IMR-90 (cell line): ENCODE measurements around the gene AGFG1. TPM values are rescaled to one million over a fixed set of nuclear protein-coding genes. Genes with fewer than 3 reads are reported as not detected.

Source experiments
- ATAC-seq: fragments of 200-7000 bp; cut with Tn5 transposase; 2 replicates; pipeline ENCODE4 v1.9.1; 2020; ENCODE audit warnings: low read depth, mild to moderate bottlenecking, moderate library complexity
- BruUV-seq: library from RNA; stranded (reverse); fragments of 400-500 nt; replicated peaks from 2 replicates; lab custom pipeline; 2021; lab: Mats Ljungman, UMichigan
- CTCF ChIA-PET: fragments of 300-600 bp; formaldehyde crosslinking; extraction: SDS; loops from one replicate; lab custom pipeline; 2021; ENCODE audit warnings: antibody characterized with exemption; lab: Yijun Ruan, JAX
- POLR2A ChIA-PET: fragments of 300-600 bp; sonication (Branson Sonifier 250); formaldehyde crosslinking; loops from one replicate; lab custom pipeline; 2022; ENCODE audit warnings: antibody characterized with exemption; ENCODE audit not compliant: unreplicated experiment; lab: Charles Lee
- DNase-seq: peaks from one replicate; pipeline ENCODE4 v3.0.0; 2013
- H2AFZ ChIP-seq: replicated peaks from 2 replicates; pipeline ENCODE3; 2013; ENCODE audit warnings: low read length, mild to moderate bottlenecking; ENCODE audit not compliant: poor library complexity
- H2AK5ac ChIP-seq: 2 replicates; pipeline ENCODE4 v1.6.1; 2013; ENCODE audit warnings: low read depth, low read length, inconsistent platforms
- H2AK9ac ChIP-seq: replicated peaks from 2 replicates; pipeline ENCODE3; 2013; ENCODE audit warnings: mild to moderate bottlenecking, low read depth, low read length, moderate library complexity; ENCODE audit not compliant: poor library complexity
- H2BK120ac ChIP-seq: 2 replicates; pipeline ENCODE4 v1.6.1; 2013; ENCODE audit warnings: low read depth, low read length, inconsistent platforms
- H2BK15ac ChIP-seq: 3 replicates; pipeline ENCODE4 v1.6.1; 2013; ENCODE audit warnings: low read depth, low read length, inconsistent platforms
- H2BK20ac ChIP-seq: 2 replicates; pipeline ENCODE4 v1.6.1; 2013; ENCODE audit warnings: low read depth, mild to moderate bottlenecking, inconsistent platforms, low read length, moderate library complexity
- H2BK5ac ChIP-seq: 2 replicates; pipeline ENCODE4 v1.6.1; 2013; ENCODE audit warnings: mild to moderate bottlenecking, low read depth, low read length, inconsistent platforms; ENCODE audit not compliant: poor library complexity, severe bottlenecking
- H3K14ac ChIP-seq: replicated peaks from 2 replicates; pipeline ENCODE4 v1.6.1; 2013; ENCODE audit warnings: low read depth, low read length, inconsistent platforms
- H3K18ac ChIP-seq: 2 replicates; pipeline ENCODE4 v1.6.1; 2013; ENCODE audit warnings: low read depth, low read length, control low read depth
- H3K23ac ChIP-seq: 2 replicates; pipeline ENCODE4 v1.6.1; 2013; ENCODE audit warnings: low read depth, low read length, inconsistent platforms
- H3K27ac ChIP-seq: 2 replicates; pipeline ENCODE4 v1.5.1; 2013; ENCODE audit warnings: mild to moderate bottlenecking, control low read depth, low read length; ENCODE audit not compliant: insufficient read depth
- H3K27me3 ChIP-seq: 2 replicates; pipeline ENCODE4 v1.6.1; 2013; ENCODE audit warnings: low read length; ENCODE audit not compliant: control insufficient read depth, insufficient read depth
- H3K36me3 ChIP-seq: 2 replicates; pipeline ENCODE4 v1.6.1; 2013; ENCODE audit warnings: low read length, mixed read lengths; ENCODE audit not compliant: control insufficient read depth, insufficient read depth
- H3K4ac ChIP-seq: 2 replicates; pipeline ENCODE4 v1.6.1; 2013; ENCODE audit warnings: low read depth, low read length, inconsistent platforms
- H3K4me1 ChIP-seq: 2 replicates; pipeline ENCODE4 v1.6.1; 2013; ENCODE audit warnings: low read length, mixed read lengths; ENCODE audit not compliant: control insufficient read depth, insufficient read depth
- H3K4me2 ChIP-seq: 2 replicates; pipeline ENCODE4 v1.6.1; 2013; ENCODE audit warnings: low read depth, mild to moderate bottlenecking, control low read depth, low read length, moderate library complexity
- H3K4me3 ChIP-seq: 2 replicates; pipeline ENCODE4 v1.5.1; 2013; ENCODE audit warnings: low read depth, mild to moderate bottlenecking, control low read depth, low read length, moderate library complexity; ENCODE audit not compliant: insufficient read depth
- H3K56ac ChIP-seq: 2 replicates; pipeline ENCODE4 v1.6.1; 2013; ENCODE audit warnings: low read length, inconsistent platforms; ENCODE audit not compliant: insufficient read depth; ENCODE audit errors: extremely low read depth
- H3K79me1 ChIP-seq, 2 experiments: 2 replicates each; pipeline ENCODE4 v1.6.1; 2013; ENCODE audit warnings: low read length in 2 of 2, inconsistent platforms in 1 of 2, low read depth in 1 of 2
- H3K9ac ChIP-seq: 2 replicates; pipeline ENCODE4 v1.6.1; 2013; ENCODE audit warnings: low read depth, low read length, control low read depth
- H3K9me1 ChIP-seq: 2 replicates; pipeline ENCODE4 v1.6.1; 2013; ENCODE audit warnings: low read length, inconsistent platforms; ENCODE audit not compliant: insufficient read depth
- H3K9me3 ChIP-seq: 2 replicates; pipeline ENCODE4 v1.6.1; 2013; ENCODE audit warnings: low read length; ENCODE audit not compliant: control insufficient read depth, insufficient read depth
- H4K20me1 ChIP-seq: 2 replicates; pipeline ENCODE4 v1.6.1; 2013; ENCODE audit warnings: low read length, inconsistent platforms; ENCODE audit not compliant: insufficient read depth
- H4K5ac ChIP-seq: 2 replicates; pipeline ENCODE4 v1.6.1; 2013; ENCODE audit warnings: mild to moderate bottlenecking, low read depth, low read length, control low read depth
- H4K8ac ChIP-seq, 2 experiments: 2 replicates each; pipeline ENCODE4 v1.6.1; 2013; ENCODE audit warnings: low read depth in 2 of 2, low read length in 2 of 2, control low read depth in 1 of 2, inconsistent platforms in 1 of 2
- H4K91ac ChIP-seq: 2 replicates; pipeline ENCODE4 v1.6.1; 2013; ENCODE audit warnings: low read depth, low read length, inconsistent platforms; ENCODE audit not compliant: insufficient read depth
- BHLHE40 ChIP-seq: fragments of 150-350 bp; IDR thresholded peaks from 2 replicates; pipeline ENCODE4 v1.6.1; 2016; ENCODE audit warnings: mild to moderate bottlenecking, low read depth, low read length
- CEBPB ChIP-seq: IDR thresholded peaks from 2 replicates; pipeline ENCODE4 v1.6.1; 2012; ENCODE audit warnings: low read depth, low read length, improper control_type of control experiment
- CHD1 ChIP-seq: IDR thresholded peaks from 2 replicates; pipeline ENCODE4 v1.6.1; 2012; ENCODE audit warnings: low read depth, low read length, improper control_type of control experiment
- FOS ChIP-seq: fragments of 150-350 bp; IDR thresholded peaks from 2 replicates; pipeline ENCODE4 v1.6.1; 2016; ENCODE audit warnings: low read depth, low read length
- MAFK ChIP-seq: IDR thresholded peaks from 2 replicates; pipeline ENCODE4 v1.6.1; 2012; ENCODE audit warnings: low read depth, low read length, improper control_type of control experiment
- MAZ ChIP-seq: IDR thresholded peaks from 2 replicates; pipeline ENCODE4 v1.6.1; 2012; ENCODE audit warnings: low read depth, mild to moderate bottlenecking, low read length, improper control_type of control experiment, moderate library complexity, borderline replicate concordance
- MXI1 ChIP-seq: IDR thresholded peaks from 2 replicates; pipeline ENCODE4 v1.6.1; 2012; ENCODE audit warnings: low read depth, mild to moderate bottlenecking, low read length, moderate library complexity, borderline replicate concordance
- NFE2L2 ChIP-seq: fragments of 150-350 bp; IDR thresholded peaks from 2 replicates; pipeline ENCODE4 v1.6.1; 2016; ENCODE audit warnings: low read depth, mild to moderate bottlenecking, low read length
- POLR2A ChIP-seq: IDR thresholded peaks from 2 replicates; pipeline ENCODE4 v1.6.1; 2012; ENCODE audit warnings: mild to moderate bottlenecking, low read depth, low read length
- RAD21 ChIP-seq: IDR thresholded peaks from 2 replicates; pipeline ENCODE4 v1.6.1; 2012; ENCODE audit warnings: low read length, improper control_type of control experiment
- RCOR1 ChIP-seq: IDR thresholded peaks from 2 replicates; pipeline ENCODE4 v1.6.1; 2012; ENCODE audit warnings: mild to moderate bottlenecking, low read length, improper control_type of control experiment; ENCODE audit not compliant: insufficient replicate concordance
- RFX5 ChIP-seq: IDR thresholded peaks from 2 replicates; pipeline ENCODE4 v1.8.0; 2012; ENCODE audit warnings: low read depth, mild to moderate bottlenecking, low read length, moderate library complexity
- SMC3 ChIP-seq: fragments of 150-350 bp; IDR thresholded peaks from 2 replicates; pipeline ENCODE4 v1.6.1; 2016; ENCODE audit warnings: low read depth, mild to moderate bottlenecking, antibody characterized with exemption, low read length, moderate library complexity
- WGBS, 2 experiments: methylation state at CpG; one replicate each; pipeline versions ENCODE4 v1.1.5 to v1.1.7; 2013; ENCODE audit warnings: missing lambda C conversion rate in 2 of 2; ENCODE audit not compliant: insufficient read length in 1 of 2; ENCODE audit errors: extremely low coverage in 2 of 2; 5-methylcytosine and 5-hydroxymethylcytosine counted together
- dilution Hi-C: fragments of 300-500 bp; cut with HindIII; formaldehyde crosslinking; loops from one replicate; pipeline ENCODE4 v1.14.3; 2018; ENCODE audit warnings: low sequenced_read_pairs; ENCODE audit not compliant: unreplicated experiment
- in situ Hi-C: fragments of 300-500 bp; cut with MboI; formaldehyde crosslinking; loops from 3 replicates; pipeline ENCODE4 v1.14.3; 2019; ENCODE audit warnings: low sequenced_read_pairs, inconsistent platforms, mixed read lengths
- intact Hi-C: fragments of 100-400 bp; cut with micrococcal nuclease; formaldehyde crosslinking; loops from 2 replicates; pipeline ENCODE4 v1.10.0; 2022
- polyA plus RNA-seq, 3 experiments: library from polyadenylated mRNA; depleted of rRNA; stranded (reverse); fragments of >200 nt; gene quantifications; 2 replicates each; pipeline ENCODE4 v1.2.3, GENCODE V29; 2012; ENCODE audit warnings: low replicate concordance in 1 of 3
- total RNA-seq: library from RNA; depleted of rRNA; stranded (reverse); fragments of >200 nt; gene quantifications from 2 replicates; pipeline ENCODE4 v1.2.3, GENCODE V29; 2012
- TF ChIP-seq, protein P1 (sequence below): fragments of 150-350 bp; IDR thresholded peaks from 2 replicates; pipeline ENCODE4 v1.6.1; 2017; ENCODE audit warnings: mild to moderate bottlenecking, antibody characterized with exemption, low read length, low read depth
- TF ChIP-seq, protein P2 (sequence below): fragments of 150-350 bp; IDR thresholded peaks from 2 replicates; pipeline ENCODE4 v1.6.1; 2016; ENCODE audit warnings: low read depth, mild to moderate bottlenecking, low read length, moderate library complexity, borderline replicate concordance
- TF ChIP-seq, protein P3 (sequence below): conservative IDR thresholded peaks from 2 replicates; pipeline ENCODE4 v1.5.1; 2012; ENCODE audit warnings: mild to moderate bottlenecking, low read depth, low read length, improper control_type of control experiment

AGFG1 gene
- total and polyA plus RNA-seq, 2 of the 4 experiments (the other 2 are of a cell fraction): 58.4 to 126 TPM

DNA sequence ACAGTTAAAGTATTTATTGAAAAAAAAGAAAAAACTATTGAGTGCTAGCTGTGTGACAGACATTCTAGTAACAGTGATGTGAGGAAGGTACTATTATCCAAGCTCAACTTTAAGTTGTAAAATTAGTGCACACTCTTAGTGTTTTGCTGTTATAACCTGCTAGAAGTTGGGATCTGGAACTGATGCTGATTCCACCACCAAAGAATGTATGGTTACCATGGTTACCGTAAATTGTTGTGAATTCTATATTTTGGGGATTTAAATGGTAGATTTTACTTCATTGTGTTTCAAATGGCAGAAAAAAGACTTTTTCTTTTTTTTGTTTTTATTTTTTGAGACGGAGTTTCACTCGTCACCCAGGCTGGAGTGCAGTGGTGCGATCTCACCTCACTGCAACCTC, 5.3 kb downstream of the AGFG1 start:
- Histone ChIP-seq H3K27me3 (no peaks in the 10 kb centered on the region), H4K8ac (no peak overlapping the region), H3K4me3 (no peak overlapping the region), H2AK5ac (no peak overlapping the region), H3K14ac (no peak overlapping the region), H4K5ac (no peak overlapping the region), H3K27ac (no peak overlapping the region), H3K4me1 (peaks cover 3% of the 10 kb centered on the region), H4K20me1 (peaks cover 88% of the 10 kb centered on the region), H3K9me1 (0 out of 2 replicates have a peak, but pooled peaks cover 3% of the 10 kb centered on the region), H2BK120ac (no peak overlapping the region), H2BK15ac (no peak overlapping the region), H3K9me3 (no peaks in the 10 kb centered on the region), H2AK9ac (no peak overlapping the region), H3K4me2 (no peak overlapping the region; the same call in 1 of the 2 replicates), H3K4ac (no peak overlapping the region), H3K18ac (no peak overlapping the region), H3K79me1 (peaks cover 4 to 29% of the 10 kb centered on the region in 2 experiments; a peak in 3 of 4 replicates), H3K36me3 (no peaks in the 10 kb centered on the region), H3K23ac (no peak overlapping the region), H3K56ac (no peak overlapping the region), H2BK5ac (no peak overlapping the region), H2BK20ac (no peak overlapping the region), H4K91ac (no peak overlapping the region), H3K9ac (no peak overlapping the region), H2AFZ (no peak overlapping the region)
- ChIA-PET POLR2A (no interaction called here), CTCF (no interaction called here)
- ATAC-seq (no peak), DNase-seq (peak; percentile 51)
- dilution Hi-C loops (no loop called here), intact Hi-C loops (loop anchor here (10.0 kb wide), 2 partner anchors 352 to 408 kb away; no protein-coding TSS in a partner anchor), in situ Hi-C loops (loop anchor here (10.0 kb wide), 1 partner anchor 288 kb away; no protein-coding TSS in a partner anchor)
- TF ChIP-seq MXI1: no peak
- TF ChIP-seq RCOR1: no peak
- TF ChIP-seq, protein P1, sequence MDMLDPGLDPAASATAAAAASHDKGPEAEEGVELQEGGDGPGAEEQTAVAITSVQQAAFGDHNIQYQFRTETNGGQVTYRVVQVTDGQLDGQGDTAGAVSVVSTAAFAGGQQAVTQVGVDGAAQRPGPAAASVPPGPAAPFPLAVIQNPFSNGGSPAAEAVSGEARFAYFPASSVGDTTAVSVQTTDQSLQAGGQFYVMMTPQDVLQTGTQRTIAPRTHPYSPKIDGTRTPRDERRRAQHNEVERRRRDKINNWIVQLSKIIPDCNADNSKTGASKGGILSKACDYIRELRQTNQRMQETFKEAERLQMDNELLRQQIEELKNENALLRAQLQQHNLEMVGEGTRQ: no peak
- no peak for TF ChIP-seq RAD21
- no peak for TF ChIP-seq NFE2L2
- TF ChIP-seq, protein P2, sequence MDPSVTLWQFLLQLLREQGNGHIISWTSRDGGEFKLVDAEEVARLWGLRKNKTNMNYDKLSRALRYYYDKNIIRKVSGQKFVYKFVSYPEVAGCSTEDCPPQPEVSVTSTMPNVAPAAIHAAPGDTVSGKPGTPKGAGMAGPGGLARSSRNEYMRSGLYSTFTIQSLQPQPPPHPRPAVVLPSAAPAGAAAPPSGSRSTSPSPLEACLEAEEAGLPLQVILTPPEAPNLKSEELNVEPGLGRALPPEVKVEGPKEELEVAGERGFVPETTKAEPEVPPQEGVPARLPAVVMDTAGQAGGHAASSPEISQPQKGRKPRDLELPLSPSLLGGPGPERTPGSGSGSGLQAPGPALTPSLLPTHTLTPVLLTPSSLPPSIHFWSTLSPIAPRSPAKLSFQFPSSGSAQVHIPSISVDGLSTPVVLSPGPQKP: no peak
- TF ChIP-seq MAZ: no peak
- no peak for TF ChIP-seq POLR2A
- TF ChIP-seq FOS: no peak
- TF ChIP-seq CEBPB: no peak
- no peak for TF ChIP-seq SMC3
- no peak for TF ChIP-seq CHD1
- TF ChIP-seq BHLHE40: no peak
- no peak for TF ChIP-seq MAFK
- no peak for TF ChIP-seq RFX5
- TF ChIP-seq, protein P3, sequence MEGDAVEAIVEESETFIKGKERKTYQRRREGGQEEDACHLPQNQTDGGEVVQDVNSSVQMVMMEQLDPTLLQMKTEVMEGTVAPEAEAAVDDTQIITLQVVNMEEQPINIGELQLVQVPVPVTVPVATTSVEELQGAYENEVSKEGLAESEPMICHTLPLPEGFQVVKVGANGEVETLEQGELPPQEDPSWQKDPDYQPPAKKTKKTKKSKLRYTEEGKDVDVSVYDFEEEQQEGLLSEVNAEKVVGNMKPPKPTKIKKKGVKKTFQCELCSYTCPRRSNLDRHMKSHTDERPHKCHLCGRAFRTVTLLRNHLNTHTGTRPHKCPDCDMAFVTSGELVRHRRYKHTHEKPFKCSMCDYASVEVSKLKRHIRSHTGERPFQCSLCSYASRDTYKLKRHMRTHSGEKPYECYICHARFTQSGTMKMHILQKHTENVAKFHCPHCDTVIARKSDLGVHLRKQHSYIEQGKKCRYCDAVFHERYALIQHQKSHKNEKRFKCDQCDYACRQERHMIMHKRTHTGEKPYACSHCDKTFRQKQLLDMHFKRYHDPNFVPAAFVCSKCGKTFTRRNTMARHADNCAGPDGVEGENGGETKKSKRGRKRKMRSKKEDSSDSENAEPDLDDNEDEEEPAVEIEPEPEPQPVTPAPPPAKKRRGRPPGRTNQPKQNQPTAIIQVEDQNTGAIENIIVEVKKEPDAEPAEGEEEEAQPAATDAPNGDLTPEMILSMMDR: no peak
- BruUV-seq: no TSS peak
- WGBS, 2 experiments: no CpG with 5 or more reads among the region's 4 CpGs
